Measurements from ENCODE around the gene CUL3.

Gene CUL3

DNA sequence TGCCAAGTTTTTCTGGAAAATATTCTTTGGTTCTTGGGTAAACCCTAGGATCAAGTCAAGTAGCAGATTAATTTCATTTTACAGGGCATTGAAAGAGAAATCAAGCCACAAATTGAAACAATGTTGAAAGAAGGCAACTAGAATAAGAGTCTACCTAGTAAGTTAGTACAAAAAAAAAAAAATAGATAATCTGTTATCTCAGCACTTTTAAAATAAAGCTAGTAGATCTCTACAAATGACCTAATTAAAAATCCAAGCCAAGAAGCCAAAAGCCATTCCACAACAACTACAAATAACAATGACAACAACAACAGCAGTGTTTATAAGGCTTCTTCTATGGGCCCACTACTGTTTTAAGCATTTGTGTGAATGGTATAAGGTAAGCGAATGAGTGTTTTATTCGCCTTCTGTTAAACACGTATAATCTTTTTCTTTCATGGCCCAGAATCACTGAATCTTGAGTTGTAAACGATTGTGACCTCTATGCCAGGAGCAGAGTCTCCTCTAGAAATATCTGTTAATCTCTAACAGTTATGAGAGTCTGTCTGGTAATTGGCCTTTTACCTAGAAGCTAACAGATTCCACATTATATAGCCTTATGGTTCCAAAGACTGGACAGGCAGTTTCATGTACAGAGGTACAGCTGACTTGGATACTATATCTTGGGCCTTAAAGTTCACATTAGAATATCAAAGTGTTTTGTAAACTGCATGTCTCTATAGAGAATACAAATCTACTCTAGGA, 28.6 kb upstream of the CUL3 start:
- H3K4me3 ChIP-seq (ENCODE audit: insufficient read depth in 1 of 2, low read depth in 1 of 2, low read length in 2 of 2): no peak overlapping the region
- no peak overlapping the region for H3K18ac ChIP-seq (ENCODE audit: low read depth in 1 of 2, low read length in 2 of 2)
- no peak for DNase-seq
- no peak overlapping the region for H3K4ac ChIP-seq (ENCODE audit: low read depth in 1 of 2, low read length in 2 of 2)
- H2AFZ ChIP-seq (ENCODE audit: low read depth, low read length): no peak overlapping the region
- no peak overlapping the region for H4K91ac ChIP-seq (ENCODE audit: low read length)
- no peak overlapping the region for H3K14ac ChIP-seq (ENCODE audit: low read length in 2 of 2)
- H2BK15ac ChIP-seq (ENCODE audit: low read depth, poor library complexity, severe bottlenecking): no peak overlapping the region
- no peak overlapping the region for H2AK5ac ChIP-seq (ENCODE audit: low read length, severe bottlenecking)
- H2BK120ac ChIP-seq (ENCODE audit: low read depth, low read length): no peak overlapping the region
- no peak overlapping the region for H2BK5ac ChIP-seq (ENCODE audit: low read depth, low read length, poor library complexity, severe bottlenecking)
- no peak overlapping the region for H3K4me2 ChIP-seq (ENCODE audit: low read length, poor library complexity, severe bottlenecking)
- no peaks in the 10 kb centered on the region for H3K9me3 ChIP-seq (ENCODE audit: control insufficient read depth, low read length)
- H3K79me1 ChIP-seq (replicated peaks; ENCODE audit: low read length, poor library complexity, severe bottlenecking): no peaks in the 10 kb centered on the region
- no peak overlapping the region for H3K27ac ChIP-seq (ENCODE audit: low read length, poor library complexity, severe bottlenecking)
- H4K8ac ChIP-seq (ENCODE audit: low read length): no peak overlapping the region
- no peak overlapping the region for H3K9ac ChIP-seq (ENCODE audit: low read length)
- H3K36me3 ChIP-seq (ENCODE audit: control insufficient read depth in 1 of 2, insufficient read depth in 2 of 2, low read depth in 1 of 2, low read length in 2 of 2): no peaks in the 10 kb centered on the region
- H3K4me1 ChIP-seq (ENCODE audit: control insufficient read depth, insufficient read depth, low read depth, low read length): no peaks in the 10 kb centered on the region
- no peak overlapping the region for H2BK12ac ChIP-seq (ENCODE audit: low read length in 2 of 2)
- H3K27me3 ChIP-seq (ENCODE audit: control insufficient read depth in 1 of 2, insufficient read depth in 1 of 2, low read length in 2 of 2): no peaks in the 10 kb centered on the region
- 91% methylated on average over 4 of the region's 4 CpGs for WGBS
- no peak overlapping the region for H3K23ac ChIP-seq (ENCODE audit: low read length in 2 of 2)

DNA sequence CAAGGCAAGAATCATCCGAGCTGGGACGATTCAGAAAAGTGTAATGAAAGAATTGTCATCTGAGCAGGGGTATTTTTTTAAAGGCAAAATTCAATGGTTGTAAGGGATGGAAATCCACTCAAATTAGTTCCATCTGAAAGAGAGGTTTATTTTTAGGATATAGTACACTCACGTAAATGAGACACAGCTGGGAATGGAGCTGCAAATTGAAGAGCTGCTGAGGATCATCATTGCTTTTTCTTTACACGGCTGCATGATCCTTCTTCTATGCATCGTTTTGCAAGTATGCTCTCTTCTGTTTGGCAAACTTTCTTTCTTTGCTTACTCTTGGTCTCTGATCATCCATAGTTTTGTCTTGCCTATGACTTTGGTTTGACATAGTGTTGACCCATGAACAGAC, 27.4 kb upstream of the CUL3 start:
- Histone ChIP-seq H3K9ac (ENCODE audit: low read length) (peak overlapping the region; percentile 36), H2BK120ac (ENCODE audit: low read depth, low read length) (no peak overlapping the region), H3K9me3 (ENCODE audit: control insufficient read depth, low read length) (no peaks in the 10 kb centered on the region), H3K4me3 (ENCODE audit: insufficient read depth in 1 of 2, low read depth in 1 of 2, low read length in 2 of 2) (no peak overlapping the region), H3K4me2 (ENCODE audit: low read length, poor library complexity, severe bottlenecking) (no peak overlapping the region), H3K4me1 (ENCODE audit: control insufficient read depth, insufficient read depth, low read depth, low read length) (no peaks in the 10 kb centered on the region), H2AFZ (ENCODE audit: low read depth, low read length) (no peak overlapping the region), H2BK12ac (ENCODE audit: low read length in 2 of 2) (no peak overlapping the region), H2AK5ac (ENCODE audit: low read length, severe bottlenecking) (no peak overlapping the region), H4K91ac (ENCODE audit: low read length) (no peak overlapping the region), H3K23ac (ENCODE audit: low read length in 2 of 2) (no peak overlapping the region), H3K14ac (ENCODE audit: low read length in 2 of 2) (no peak overlapping the region), H2BK5ac (ENCODE audit: low read depth, low read length, poor library complexity, severe bottlenecking) (no peak overlapping the region), H3K27ac (ENCODE audit: low read length, poor library complexity, severe bottlenecking) (no peak overlapping the region), H3K18ac (ENCODE audit: low read depth in 1 of 2, low read length in 2 of 2) (no peak overlapping the region), H4K8ac (ENCODE audit: low read length) (no peak overlapping the region), H3K27me3 (ENCODE audit: control insufficient read depth in 1 of 2, insufficient read depth in 1 of 2, low read length in 2 of 2) (no peaks in the 10 kb centered on the region), H3K79me1 (replicated peaks; ENCODE audit: low read length, poor library complexity, severe bottlenecking) (no peaks in the 10 kb centered on the region), H3K36me3 (ENCODE audit: control insufficient read depth in 1 of 2, insufficient read depth in 2 of 2, low read depth in 1 of 2, low read length in 2 of 2) (no peaks in the 10 kb centered on the region), H2BK15ac (ENCODE audit: low read depth, poor library complexity, severe bottlenecking) (no peak overlapping the region), H3K4ac (ENCODE audit: low read depth in 1 of 2, low read length in 2 of 2) (no peak overlapping the region)
- DNase-seq: no peak
- 93% methylated on average over 5 of the region's 5 CpGs for WGBS

DNA sequence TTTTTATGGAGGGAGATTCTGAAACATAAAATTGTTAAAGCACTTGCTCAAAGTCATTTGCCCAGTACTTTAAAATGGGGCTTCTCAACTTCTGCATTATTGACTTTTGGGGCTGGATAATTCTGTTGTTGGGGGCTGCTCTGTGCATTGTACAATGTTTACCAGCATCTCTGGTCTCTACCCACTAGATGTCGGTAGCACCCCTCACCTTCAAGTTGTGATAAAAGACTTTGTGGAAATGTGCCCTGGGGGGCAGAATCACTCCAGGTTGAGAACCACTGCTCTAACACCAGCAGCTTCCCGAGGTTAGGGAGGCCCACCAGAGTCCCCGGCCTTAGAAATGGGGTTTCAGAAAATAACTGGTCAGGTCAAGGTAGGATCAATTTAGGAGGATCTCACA, 26.8 kb upstream of the CUL3 start:
- Histone ChIP-seq H3K9ac (ENCODE audit: low read length) (peak overlapping the region; percentile 36), H2BK15ac (ENCODE audit: low read depth, poor library complexity, severe bottlenecking) (no peak overlapping the region), H2AK5ac (ENCODE audit: low read length, severe bottlenecking) (no peak overlapping the region), H3K27me3 (ENCODE audit: control insufficient read depth in 1 of 2, insufficient read depth in 1 of 2, low read length in 2 of 2) (no peaks in the 10 kb centered on the region), H3K79me1 (replicated peaks; ENCODE audit: low read length, poor library complexity, severe bottlenecking) (no peaks in the 10 kb centered on the region), H2BK12ac (ENCODE audit: low read length in 2 of 2) (no peak overlapping the region), H3K9me3 (ENCODE audit: control insufficient read depth, low read length) (no peaks in the 10 kb centered on the region), H4K91ac (ENCODE audit: low read length) (no peak overlapping the region), H4K8ac (ENCODE audit: low read length) (no peak overlapping the region), H3K4me2 (ENCODE audit: low read length, poor library complexity, severe bottlenecking) (no peak overlapping the region), H3K23ac (ENCODE audit: low read length in 2 of 2) (no peak overlapping the region), H3K4ac (ENCODE audit: low read depth in 1 of 2, low read length in 2 of 2) (no peak overlapping the region), H3K4me1 (ENCODE audit: control insufficient read depth, insufficient read depth, low read depth, low read length) (no peaks in the 10 kb centered on the region), H3K27ac (ENCODE audit: low read length, poor library complexity, severe bottlenecking) (no peak overlapping the region), H3K4me3 (ENCODE audit: insufficient read depth in 1 of 2, low read depth in 1 of 2, low read length in 2 of 2) (no peak overlapping the region), H2AFZ (ENCODE audit: low read depth, low read length) (no peak overlapping the region), H2BK5ac (ENCODE audit: low read depth, low read length, poor library complexity, severe bottlenecking) (no peak overlapping the region), H3K18ac (ENCODE audit: low read depth in 1 of 2, low read length in 2 of 2) (no peak overlapping the region), H3K14ac (ENCODE audit: low read length in 2 of 2) (no peak overlapping the region), H2BK120ac (ENCODE audit: low read depth, low read length) (no peak overlapping the region), H3K36me3 (ENCODE audit: control insufficient read depth in 1 of 2, insufficient read depth in 2 of 2, low read depth in 1 of 2, low read length in 2 of 2) (no peaks in the 10 kb centered on the region)
- WGBS: 85% methylated on average over 3 of the region's 3 CpGs
- DNase-seq: no peak

DNA sequence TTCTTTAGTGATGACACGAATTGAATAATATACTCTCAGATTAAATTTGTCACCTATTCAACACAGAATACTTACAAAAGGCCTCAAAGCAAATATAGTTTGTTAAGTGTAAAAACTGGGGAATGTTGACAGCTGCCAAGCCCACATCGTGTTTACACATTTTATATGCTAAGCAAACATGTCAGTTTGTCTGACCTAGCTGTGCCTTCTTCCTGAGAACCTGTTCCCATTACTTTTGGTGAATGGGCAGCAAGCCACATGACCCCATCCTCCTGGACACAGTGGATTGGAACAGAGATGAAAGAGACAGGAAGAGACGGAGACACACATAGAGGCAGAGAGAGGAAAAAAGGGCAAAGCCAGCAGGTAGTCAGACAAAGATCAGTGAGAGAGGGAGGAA, 22.9 kb upstream of the CUL3 start:
- no peak for DNase-seq
- no peak overlapping the region for H2BK15ac ChIP-seq (ENCODE audit: low read depth, poor library complexity, severe bottlenecking)
- no peak overlapping the region for H3K23ac ChIP-seq (ENCODE audit: low read length in 2 of 2)

More for the DNA sequence above, 22.9 kb upstream of the CUL3 start:
- H3K4me2 ChIP-seq (ENCODE audit: low read length, poor library complexity, severe bottlenecking): no peak overlapping the region
- no peaks in the 10 kb centered on the region for H3K79me1 ChIP-seq (replicated peaks; ENCODE audit: low read length, poor library complexity, severe bottlenecking)
- H3K4ac ChIP-seq (ENCODE audit: low read depth in 1 of 2, low read length in 2 of 2): no peak overlapping the region
- 81% methylated on average over 2 of the region's 3 CpGs for WGBS
- H4K91ac ChIP-seq (ENCODE audit: low read length): no peak overlapping the region
- H2BK120ac ChIP-seq (ENCODE audit: low read depth, low read length): no peak overlapping the region
- no peak overlapping the region for H3K4me3 ChIP-seq (ENCODE audit: insufficient read depth in 1 of 2, low read depth in 1 of 2, low read length in 2 of 2)
- no peaks in the 10 kb centered on the region for H3K9me3 ChIP-seq (ENCODE audit: control insufficient read depth, low read length)
- no peak overlapping the region for H2BK12ac ChIP-seq (ENCODE audit: low read length in 2 of 2)
- no peak overlapping the region for H3K18ac ChIP-seq (ENCODE audit: low read depth in 1 of 2, low read length in 2 of 2)
- H3K27ac ChIP-seq (ENCODE audit: low read length, poor library complexity, severe bottlenecking): no peak overlapping the region
- no peaks in the 10 kb centered on the region for H3K27me3 ChIP-seq (ENCODE audit: control insufficient read depth in 1 of 2, insufficient read depth in 1 of 2, low read length in 2 of 2)
- H3K14ac ChIP-seq (ENCODE audit: low read length in 2 of 2): no peak overlapping the region
- H2AK5ac ChIP-seq (ENCODE audit: low read length, severe bottlenecking): no peak overlapping the region
- H2AFZ ChIP-seq (ENCODE audit: low read depth, low read length): no peak overlapping the region
- H3K4me1 ChIP-seq (ENCODE audit: control insufficient read depth, insufficient read depth, low read depth, low read length): no peaks in the 10 kb centered on the region
- H2BK5ac ChIP-seq (ENCODE audit: low read depth, low read length, poor library complexity, severe bottlenecking): no peak overlapping the region
- H3K36me3 ChIP-seq (ENCODE audit: control insufficient read depth in 1 of 2, insufficient read depth in 2 of 2, low read depth in 1 of 2, low read length in 2 of 2): no peaks in the 10 kb centered on the region
- no peak overlapping the region for H3K9ac ChIP-seq (ENCODE audit: low read length)
- no peak overlapping the region for H4K8ac ChIP-seq (ENCODE audit: low read length)

All from mesenchymal stem cell (in vitro differentiated cells and primary cell).